Transverse colon (tissue), 4 donors: ENCODE results near the gene LCNL1. TPM values are rescaled to one million over a fixed set of nuclear protein-coding genes. Genes with fewer than 3 reads are reported as not detected.
A peak's percentile ranks its signal among the peaks of the same experiment; 100 is the strongest.

ENCODE experiments used
- DNase-seq: peaks from one replicate; pipeline ENCODE4 v3.0.0-alpha.2; 2019
- H3K27ac ChIP-seq, 4 donors: fragments of 200-600 bp; sonication (generic); 2 replicates each; pipeline ENCODE4 v1.5.1; 2016 to 2018; ENCODE audit warnings: inconsistent platforms in 4 of 4
- H3K27me3 ChIP-seq: fragments of 200-600 bp; sonication (generic); 2 replicates; pipeline ENCODE4 v1.5.1; 2017; ENCODE audit warnings: inconsistent platforms
- H3K36me3 ChIP-seq, 4 donors: fragments of 200-600 bp; sonication (generic); 2 replicates each; pipeline ENCODE4 v1.5.1; 2017 to 2019; ENCODE audit warnings: inconsistent platforms in 4 of 4
- H3K4me1 ChIP-seq, 4 donors: fragments of 200-600 bp; sonication (generic); 2 replicates each; pipeline ENCODE4 v1.5.1; 2017 to 2020; ENCODE audit warnings: inconsistent platforms in 4 of 4
- H3K4me3 ChIP-seq, 4 donors: fragments of 200-600 bp; sonication (generic); 1 replicate in 1 of 4; 2 replicates in 3 of 4; pipeline versions ENCODE4 v1.5.1 to v1.6.1; 2017 to 2019; ENCODE audit warnings: inconsistent platforms in 4 of 4
- H3K9me3 ChIP-seq, 2 donors: fragments of 200-600 bp; sonication (generic); 2 replicates each; pipeline ENCODE4 v1.5.1; 2017 to 2019; ENCODE audit warnings: inconsistent platforms in 2 of 2
- CTCF ChIP-seq, 5 experiments: fragments of 200-600 bp in 3 of 5; fragments of 450-650 bp in 2 of 5; sonication (generic) in 3 of 5; IDR thresholded peaks; 1 replicate in 2 of 5; 2 replicates in 3 of 5; pipeline ENCODE4 v1.5.1; 2016 to 2017; ENCODE audit warnings: antibody characterized with exemption in 5 of 5, inconsistent platforms in 3 of 5, mild to moderate bottlenecking in 2 of 5, moderate library complexity in 1 of 5
- EP300 ChIP-seq: sonication (generic); formaldehyde crosslinking; IDR thresholded peaks from one replicate; pipeline ENCODE4 v1.6.1; 2017; ENCODE audit warnings: antibody characterized with exemption, low read depth
- POLR2A ChIP-seq: fragments of 450-650 bp; IDR thresholded peaks from one replicate; pipeline ENCODE4 v1.6.1; 2016; ENCODE audit warnings: antibody characterized with exemption, mild to moderate bottlenecking, moderate library complexity
- POLR2AphosphoS5 ChIP-seq, 3 donors: sonication (generic); formaldehyde crosslinking; IDR thresholded peaks; one replicate each; pipeline ENCODE4 v1.6.1; 2016; ENCODE audit warnings: antibody characterized with exemption in 3 of 3
- WGBS, 2 donors: methylation state at CpG; one replicate each; pipeline ENCODE4 v1.1.5; 2018; ENCODE audit warnings: low coverage in 1 of 2; 5-methylcytosine and 5-hydroxymethylcytosine counted together
- in situ Hi-C, 4 donors: fragments of 200-750 bp; cut with MboI; loops; one replicate each; pipeline versions ENCODE4 v1.15.0 to v1.15.1; 2017; ENCODE audit warnings: low sequenced_read_pairs in 3 of 4, low pct_ligation_motif_present in 1 of 4, low pct_unique_long_range_greater_than_20kb in 1 of 4
- intact Hi-C: fragments of 100-400 bp; cut with DNase I; formaldehyde crosslinking; loops from one replicate; pipeline ENCODE4 v1.15.1; 2023; ENCODE audit warnings: low total_unique reads
- total RNA-seq, 4 donors: library from RNA; depleted of rRNA; stranded (reverse); fragments of >200 nt; gene quantifications; one replicate each; pipeline ENCODE4 v1.1.0, GENCODE V29; 2016

The LCNL1 gene
- total RNA-seq, 4 donors from 2014 or later: 0.27 to 0.75 TPM; not detected in 2

DNA sequence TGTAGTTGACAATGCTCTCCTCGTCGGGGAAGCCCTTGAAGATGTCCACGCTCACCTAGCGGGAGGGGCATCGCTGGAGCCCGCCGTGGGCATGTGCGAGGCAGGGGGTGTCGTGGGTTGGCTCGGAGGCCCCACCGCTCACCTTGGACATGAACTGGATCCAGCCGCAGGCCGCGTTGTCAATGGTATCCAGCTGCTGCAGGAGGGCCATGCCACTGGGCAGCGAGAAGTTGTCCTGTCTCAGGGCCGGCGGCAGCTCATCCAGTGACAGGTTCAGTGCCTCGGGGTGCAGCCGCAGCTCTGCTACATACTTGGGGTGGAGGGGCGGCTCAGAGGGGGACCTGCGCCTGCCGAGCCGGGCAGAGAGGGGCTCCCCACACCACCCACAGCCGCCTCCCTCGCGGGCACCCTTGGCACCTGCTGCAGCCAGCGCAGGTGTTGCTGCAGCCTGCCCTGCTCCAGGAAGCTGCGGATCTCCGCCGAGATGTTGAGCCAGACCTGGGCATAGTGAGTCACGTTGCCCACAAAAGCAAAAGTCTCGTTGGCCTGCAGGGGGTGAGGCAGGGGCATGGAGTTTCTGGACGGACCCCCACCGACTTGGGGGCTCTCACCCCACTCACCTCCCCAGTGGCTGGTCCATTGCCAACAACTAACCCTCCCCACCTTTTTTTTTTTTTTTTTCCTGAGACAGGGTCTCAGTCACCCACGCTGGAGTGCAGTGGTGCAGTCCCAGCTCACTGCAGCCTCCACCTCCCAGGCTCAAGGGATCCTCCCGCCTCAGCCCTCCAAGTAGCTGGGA, 36.2 kb downstream of the LCNL1 start:
- intact Hi-C loops (no loop called here), in situ Hi-C loops (no loop called here)
- H3K27ac ChIP-seq: no peak overlapping the region
- no peaks in the 10 kb centered on the region for H3K9me3 ChIP-seq
- no peak overlapping the region for H3K4me3 ChIP-seq
- H3K36me3 ChIP-seq: no peaks in the 10 kb centered on the region
- H3K4me1 ChIP-seq: peaks cover 0 to 20% (median 16%) of the 10 kb centered on the region in 4 donors
- TF ChIP-seq POLR2AphosphoS5 (IDR thresholded peaks at IDR 0.05) (no peak), CTCF (IDR thresholded peaks at IDR 0.05) (no peak), EP300 (no peak), POLR2A (no peak)
- DNase-seq: no peak
- no peaks in the 10 kb centered on the region for H3K27me3 ChIP-seq
- WGBS, 2 donors: 94 to 100% methylated on average over 2 to 30 of the region's 36 CpGs

DNA sequence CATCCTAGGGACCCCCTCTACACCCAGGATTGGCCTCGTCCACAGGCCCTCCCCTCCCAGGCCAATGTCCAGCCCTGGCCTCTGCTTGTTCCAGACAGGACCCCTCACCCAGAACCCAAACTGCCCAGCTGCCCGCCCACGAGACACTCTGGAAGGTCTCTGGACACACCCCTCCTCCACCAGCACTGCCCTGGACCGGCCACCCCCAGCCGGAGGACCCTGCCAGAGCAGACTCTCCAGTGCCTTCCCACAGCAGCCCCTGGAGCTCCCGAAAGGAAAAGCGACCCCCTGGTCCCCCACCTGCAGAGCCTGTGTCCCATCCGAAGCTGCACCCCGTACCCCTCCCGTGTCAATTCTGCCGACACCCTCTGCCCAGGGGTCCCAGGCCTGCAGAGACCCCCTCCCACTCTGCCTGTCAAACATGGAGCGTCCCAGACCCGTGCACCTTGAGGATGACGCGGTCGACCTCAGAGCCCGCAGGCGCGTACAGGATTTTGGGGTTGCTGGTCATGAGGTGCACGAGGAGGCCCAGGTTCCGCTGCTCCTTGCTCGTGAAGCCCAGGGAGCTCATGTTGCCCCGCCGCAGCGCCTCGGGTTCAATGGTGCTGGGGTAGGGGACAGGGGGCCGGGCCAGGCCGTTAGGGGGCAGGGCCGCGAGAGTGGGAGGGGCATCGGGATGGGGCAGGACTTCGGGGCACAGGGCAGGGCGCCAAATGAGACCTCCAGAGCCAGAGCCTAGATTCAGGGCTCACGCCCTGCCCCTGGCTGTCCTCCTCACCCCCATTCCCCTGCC, 37.3 kb downstream of the LCNL1 start:
- Histone ChIP-seq H3K4me1 (peaks cover 0 to 20% (median 16%) of the 10 kb centered on the region in 4 donors), H3K9me3 (no peaks in the 10 kb centered on the region), H3K27me3 (no peaks in the 10 kb centered on the region), H3K4me3 (no peak overlapping the region), H3K36me3 (no peaks in the 10 kb centered on the region), H3K27ac (no peak overlapping the region)
- no peak for DNase-seq
- TF ChIP-seq EP300 (no peak), CTCF (IDR thresholded peaks at IDR 0.05) (no peak), POLR2AphosphoS5 (IDR thresholded peaks at IDR 0.05) (no peak), POLR2A (no peak)
- intact Hi-C loops (no loop called here), in situ Hi-C loops (no loop called here)
- WGBS, 2 donors: 94% methylated on average over 33 of the region's 34 CpGs; no CpG with 5 or more reads in 1 of the 2 donors

DNA sequence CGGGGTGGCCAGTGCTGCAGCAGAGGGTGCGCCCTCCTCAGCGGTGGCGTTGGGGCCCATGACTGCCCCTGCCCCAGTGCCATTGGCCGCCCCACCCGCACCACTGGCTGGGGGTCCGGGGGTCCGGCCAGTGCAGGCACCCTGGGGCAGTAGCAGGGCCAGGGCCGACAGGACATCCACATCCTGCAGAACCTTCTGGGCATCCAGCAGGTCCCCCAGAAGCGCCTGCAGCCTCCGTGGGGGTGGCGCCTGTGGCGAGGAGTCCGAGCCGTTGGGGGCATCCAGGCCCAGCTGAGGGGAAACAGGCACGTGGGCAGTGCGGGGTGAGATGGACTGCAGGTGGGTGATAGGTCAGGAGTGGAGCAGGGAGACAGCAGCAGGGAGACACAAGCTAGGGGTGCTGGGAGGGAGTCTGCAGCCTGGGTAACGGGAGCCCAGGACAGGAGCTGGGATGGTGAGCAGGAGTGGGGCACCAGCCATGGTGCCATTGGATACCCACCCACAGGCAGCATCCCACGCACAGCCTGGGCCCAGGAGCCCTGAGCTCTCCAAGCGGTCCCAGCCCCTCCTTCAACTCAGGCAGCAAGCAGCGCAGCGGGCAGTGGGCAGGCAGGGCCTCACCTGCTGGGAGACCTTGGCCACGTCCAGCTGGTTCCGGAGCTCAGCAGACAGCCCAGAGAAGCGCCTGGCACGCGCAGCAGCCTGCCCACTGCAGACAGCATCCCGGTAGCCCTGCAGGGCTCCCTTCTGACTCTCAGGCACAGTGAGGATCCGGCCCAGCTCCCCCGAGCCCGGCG, 38.2 kb downstream of the LCNL1 start:
- H3K4me3 ChIP-seq: no peak overlapping the region
- H3K27ac ChIP-seq: peak overlapping the region in 1 of 4 donors; percentile 39
- WGBS, 2 donors: 92% methylated on average over 20 of the region's 32 CpGs; no CpG with 5 or more reads in 1 of the 2 donors
- no peaks in the 10 kb centered on the region for H3K27me3 ChIP-seq
- H3K4me1 ChIP-seq: peaks cover 0 to 24% (median 19%) of the 10 kb centered on the region in 4 donors
- intact Hi-C loops: no loop called here
- H3K36me3 ChIP-seq: no peaks in the 10 kb centered on the region
- in situ Hi-C loops: no loop called here
- H3K9me3 ChIP-seq: no peaks in the 10 kb centered on the region
- no peak for DNase-seq
- TF ChIP-seq POLR2A (no peak), CTCF (IDR thresholded peaks at IDR 0.05) (no peak), POLR2AphosphoS5 (IDR thresholded peaks at IDR 0.05) (no peak), EP300 (no peak)
